ENCODE measurements around the gene WDFY1. TPM values are rescaled to one million over a fixed set of nuclear protein-coding genes. Genes with fewer than 3 reads are reported as not detected.

WDFY1 gene
- total RNA-seq, 1 donor from 2014 or later, result 177 TPM

- TF ChIP-seq CTCF (IDR thresholded peaks at IDR 0.05), result no peak
- TF ChIP-seq EZH2phosphoT487 (IDR thresholded peaks at IDR 0.05), result no peak
- TF ChIP-seq EZH2 (IDR thresholded peaks at IDR 0.05), result no peak
- Histone ChIP-seq H3K4me2 (no peak overlapping the region), H2AFZ (replicated peaks) (no peak overlapping the region), H3K27ac (no peak overlapping the region), H3K4me3 (no peak overlapping the region), H3F3A (ENCODE audit: low read depth) (no peaks in the 10 kb centered on the region), H3K9me3 (ENCODE audit: low read depth) (no peaks in the 10 kb centered on the region), H4K20me1 (ENCODE audit: low read depth) (no peaks in the 10 kb centered on the region), H3K36me3 (no peaks in the 10 kb centered on the region), H3K27me3 (no peaks in the 10 kb centered on the region), H3K9ac (no peak overlapping the region), H3K79me2 (ENCODE audit: low read depth) (no peaks in the 10 kb centered on the region), H3K4me1 (no peaks in the 10 kb centered on the region)
- Mint-ChIP-seq H3K4me1 (no peaks in the 10 kb centered on the region), H3K27me3 (ENCODE audit: insufficient read depth, low read depth) (peaks cover 2% of the 10 kb centered on the region), H3K36me3 (peaks cover 5% of the 10 kb centered on the region), H3K9me3 (no peaks in the 10 kb centered on the region), H3K4me3 (no peak overlapping the region), H3K27ac (no peak overlapping the region)
- no peak for DNase-seq (ENCODE audit: low spot score)
Measured at GRCh38 chr2:223981241-223981640, 36.1 kb upstream of the WDFY1 start.

- no peak overlapping the region for H2AFZ ChIP-seq (replicated peaks)
- no peak for DNase-seq (ENCODE audit: low spot score)
- H3K9me3 ChIP-seq (ENCODE audit: low read depth), result no peaks in the 10 kb centered on the region
- peaks cover 2% of the 10 kb centered on the region for H3K27me3 Mint-ChIP-seq (ENCODE audit: insufficient read depth, low read depth)
- no peaks in the 10 kb centered on the region for H3K9me3 Mint-ChIP-seq
- TF ChIP-seq EZH2 (IDR thresholded peaks at IDR 0.05) (no peak), EZH2phosphoT487 (IDR thresholded peaks at IDR 0.05) (no peak), CTCF (IDR thresholded peaks at IDR 0.05) (no peak)
- no peak overlapping the region for H3K4me3 Mint-ChIP-seq
- H3F3A ChIP-seq (ENCODE audit: low read depth), result no peaks in the 10 kb centered on the region
- no peaks in the 10 kb centered on the region for H3K79me2 ChIP-seq (ENCODE audit: low read depth)
- no peak overlapping the region for H3K27ac Mint-ChIP-seq
- H3K4me1 ChIP-seq, result no peaks in the 10 kb centered on the region
- H4K20me1 ChIP-seq (ENCODE audit: low read depth), result no peaks in the 10 kb centered on the region
- peaks cover 5% of the 10 kb centered on the region for H3K36me3 Mint-ChIP-seq
- H3K4me3 ChIP-seq, result no peak overlapping the region
- no peak overlapping the region for H3K27ac ChIP-seq
- no peaks in the 10 kb centered on the region for H3K27me3 ChIP-seq
- no peaks in the 10 kb centered on the region for H3K4me1 Mint-ChIP-seq
- H3K9ac ChIP-seq, result no peak overlapping the region
- no peaks in the 10 kb centered on the region for H3K36me3 ChIP-seq
- no peak overlapping the region for H3K4me2 ChIP-seq
Measured at GRCh38 chr2:223980803-223981202, 35.7 kb upstream of the WDFY1 start.

GRCh38 chr2:223980397-223980735 is 35.2 kb upstream of the WDFY1 start:
- no peak overlapping the region for H3K27ac Mint-ChIP-seq
- Histone ChIP-seq H3K36me3 (no peaks in the 10 kb centered on the region), H3K79me2 (ENCODE audit: low read depth) (no peaks in the 10 kb centered on the region), H3K4me2 (no peak overlapping the region), H3K27ac (no peak overlapping the region), H3F3A (ENCODE audit: low read depth) (no peaks in the 10 kb centered on the region), H4K20me1 (ENCODE audit: low read depth) (no peaks in the 10 kb centered on the region), H3K4me1 (no peaks in the 10 kb centered on the region), H3K9ac (no peak overlapping the region), H3K9me3 (ENCODE audit: low read depth) (no peaks in the 10 kb centered on the region), H3K4me3 (no peak overlapping the region), H3K27me3 (no peaks in the 10 kb centered on the region), H2AFZ (replicated peaks) (no peak overlapping the region)
- no peak overlapping the region for H3K4me3 Mint-ChIP-seq
- H3K4me1 Mint-ChIP-seq, result no peaks in the 10 kb centered on the region
- no peaks in the 10 kb centered on the region for H3K9me3 Mint-ChIP-seq
- no peak for TF ChIP-seq CTCF (IDR thresholded peaks at IDR 0.05)
- TF ChIP-seq EZH2 (IDR thresholded peaks at IDR 0.05), result no peak
- no peak for TF ChIP-seq EZH2phosphoT487 (IDR thresholded peaks at IDR 0.05)
- no peak for DNase-seq (ENCODE audit: low spot score)
- H3K27me3 Mint-ChIP-seq (ENCODE audit: insufficient read depth, low read depth), result peaks cover 2% of the 10 kb centered on the region
- H3K36me3 Mint-ChIP-seq, result peaks cover 5% of the 10 kb centered on the region
